IPS-NIHi7 (cell line): ENCODE data around the gene HNRNPAB.
A peak's percentile ranks its signal among the peaks of the same experiment; 100 is the strongest.

Experiments used
- DNase-seq: peaks from one replicate; pipeline ENCODE4 v3.0.0; 2012; ENCODE audit warnings: mixed read lengths; ENCODE audit errors: extremely low spot score

HNRNPAB gene

GRCh38 chr5:178230879-178231538 is 26.7 kb downstream of the HNRNPAB start:
- no peak for DNase-seq

GRCh38 chr5:178231539-178232123 is 27.3 kb downstream of the HNRNPAB start:
- DNase-seq, result peak; percentile 7

GRCh38 chr5:178232124-178232919 is 28.0 kb downstream of the HNRNPAB start, which contains the start of gene PHYKPL:
TSS of gene PHYKPL (minus strand) at chr5:178232802. CDS start at chr5:178232550, 252 bp downstream.
- peak; percentile 89 for DNase-seq

GRCh38 chr5:178232920-178233429 is 28.6 kb downstream of the HNRNPAB start:
- no peak for DNase-seq

GRCh38 chr5:178234121-178234749 is 29.9 kb downstream of the HNRNPAB start:
- DNase-seq, result no peak

GRCh38 chr5:178234750-178235587 is 30.6 kb downstream of the HNRNPAB start:
- DNase-seq, result peak; percentile 93

GRCh38 chr5:178235588-178235974 is 31.2 kb downstream of the HNRNPAB start:
- DNase-seq, result no peak

- no peak for DNase-seq
These were observed 31.8 kb downstream of the HNRNPAB start for GRCh38 chr5:178236126-178236525.

- no peak for DNase-seq
These were observed 32.3 kb downstream of the HNRNPAB start for GRCh38 chr5:178236679-178237078.

- no peak for DNase-seq
These were observed 33.3 kb downstream of the HNRNPAB start for GRCh38 chr5:178237431-178238312.

GRCh38 chr5:178238313-178238635 is 33.9 kb downstream of the HNRNPAB start:
- no peak for DNase-seq

GRCh38 chr5:178238711-178239592 is 34.6 kb downstream of the HNRNPAB start:
- DNase-seq, result no peak

GRCh38 chr5:178239626-178240301 is 35.4 kb downstream of the HNRNPAB start:
- DNase-seq, result peak; percentile 11

GRCh38 chr5:178240341-178240741 is 36.0 kb downstream of the HNRNPAB start:
- no peak for DNase-seq

GRCh38 chr5:178240766-178241165 is 36.4 kb downstream of the HNRNPAB start:
- DNase-seq, result no peak

GRCh38 chr5:178241231-178241663 is 36.9 kb downstream of the HNRNPAB start:
- DNase-seq, result no peak

GRCh38 chr5:178241688-178242231 is 37.4 kb downstream of the HNRNPAB start:
- DNase-seq, result no peak

GRCh38 chr5:178242416-178242815 is 38.1 kb downstream of the HNRNPAB start:
- no peak for DNase-seq
